ENCODE measurements around the gene CAV3. TPM values are rescaled to one million over a fixed set of nuclear protein-coding genes. Genes with fewer than 3 reads are reported as not detected.

CAV3 gene
- total RNA-seq, 4 donors from 2014 or later = not detected

- no peak for TF ChIP-seq POLR2A (IDR thresholded peaks at IDR 0.05)
- no peak for TF ChIP-seq CTCF (IDR thresholded peaks at IDR 0.05)
- intact Hi-C loops (cut with DNase I; ENCODE audit: low total_unique reads) = no loop called here
- Histone ChIP-seq H3K4me3 (no peak overlapping the region), H3K27me3 (no peaks in the 10 kb centered on the region), H3K27ac (no peak overlapping the region), H3K9me3 (no peaks in the 10 kb centered on the region), H3K4me1 (no peaks in the 10 kb centered on the region), H3K36me3 (no peaks in the 10 kb centered on the region)
- DNase-seq = no peak
Measured at GRCh38 chr3:8759038-8759707, 25.6 kb downstream of the CAV3 start.

- DNase-seq = no peak
- no peaks in the 10 kb centered on the region for H3K4me1 ChIP-seq
- intact Hi-C loops (cut with DNase I; ENCODE audit: low total_unique reads) = no loop called here
- H3K36me3 ChIP-seq = no peaks in the 10 kb centered on the region
- TF ChIP-seq CTCF (IDR thresholded peaks at IDR 0.05) = no peak
- TF ChIP-seq POLR2A (IDR thresholded peaks at IDR 0.05) = no peak
- no peaks in the 10 kb centered on the region for H3K9me3 ChIP-seq
- no peak overlapping the region for H3K27ac ChIP-seq
- H3K4me3 ChIP-seq = no peak overlapping the region
- no peaks in the 10 kb centered on the region for H3K27me3 ChIP-seq
Measured at GRCh38 chr3:8760091-8760490, 26.5 kb downstream of the CAV3 start.

GRCh38 chr3:8760506-8760905 is 26.9 kb downstream of the CAV3 start:
- Histone ChIP-seq H3K27me3 (no peaks in the 10 kb centered on the region), H3K4me1 (no peaks in the 10 kb centered on the region), H3K4me3 (no peak overlapping the region), H3K36me3 (no peaks in the 10 kb centered on the region), H3K27ac (no peak overlapping the region), H3K9me3 (no peaks in the 10 kb centered on the region)
- intact Hi-C loops (cut with DNase I; ENCODE audit: low total_unique reads) = no loop called here
- DNase-seq = no peak
- TF ChIP-seq CTCF (IDR thresholded peaks at IDR 0.05) (no peak), POLR2A (IDR thresholded peaks at IDR 0.05) (no peak)

GRCh38 chr3:8761866-8762265 is 28.3 kb downstream of the CAV3 start:
- Histone ChIP-seq H3K4me3 (no peak overlapping the region), H3K36me3 (no peaks in the 10 kb centered on the region), H3K9me3 (no peaks in the 10 kb centered on the region), H3K4me1 (no peaks in the 10 kb centered on the region), H3K27ac (no peak overlapping the region), H3K27me3 (no peaks in the 10 kb centered on the region)
- intact Hi-C loops (cut with DNase I; ENCODE audit: low total_unique reads) = no loop called here
- no peak for DNase-seq
- no peak for TF ChIP-seq CTCF (IDR thresholded peaks at IDR 0.05)
- TF ChIP-seq POLR2A (IDR thresholded peaks at IDR 0.05) = no peak

- no peaks in the 10 kb centered on the region for H3K27me3 ChIP-seq
- H3K4me1 ChIP-seq = peaks cover 0 to 6% of the 10 kb centered on the region in 2 donors
- no peak overlapping the region for H3K27ac ChIP-seq
- intact Hi-C loops (cut with DNase I; ENCODE audit: low total_unique reads) = no loop called here
- no peak for TF ChIP-seq CTCF (IDR thresholded peaks at IDR 0.05)
- TF ChIP-seq POLR2A (IDR thresholded peaks at IDR 0.05) = no peak
- H3K36me3 ChIP-seq = no peaks in the 10 kb centered on the region
- H3K9me3 ChIP-seq = no peaks in the 10 kb centered on the region
- DNase-seq = no peak
- no peak overlapping the region for H3K4me3 ChIP-seq
Measured at GRCh38 chr3:8762607-8763377, 29.2 kb downstream of the CAV3 start.
